ENCODE results near the gene KCNQ1. TPM values are rescaled to one million over a fixed set of nuclear protein-coding genes. Genes with fewer than 3 reads are reported as not detected.

KCNQ1 gene
- polyA plus RNA-seq, 1 experiment = not detected

- H3K27ac ChIP-seq (ENCODE audit: low read depth, low read length) = no peak overlapping the region
- no peak overlapping the region for H3K4me3 ChIP-seq (ENCODE audit: low read depth, low read length)
- POLR2A ChIA-PET = no interaction called here
- no peak for TF ChIP-seq CTCF (IDR thresholded peaks at IDR 0.05; ENCODE audit: low read depth, low read length)
- H3K27me3 ChIP-seq (ENCODE audit: control insufficient read depth, insufficient read depth, low read length) = peaks cover 17% of the 10 kb centered on the region
- H3K9me3 ChIP-seq (ENCODE audit: control insufficient read depth, insufficient read depth, low read length) = peaks cover 8% of the 10 kb centered on the region; the same call in 1 of the 2 replicates
- CTCF ChIA-PET = interaction anchor here (0.6 kb wide), 1 partner anchor 570 kb away, joined by 3 read pairs; no protein-coding TSS in a partner anchor
- no peak for DNase-seq (ENCODE audit: low read depth, low spot score)
Observed at GRCh38 chr11:2482204-2482603, 37.4 kb downstream of the KCNQ1 start.

GRCh38 chr11:2482745-2483144, 37.9 kb downstream of the KCNQ1 start:
- no peak for DNase-seq (ENCODE audit: low read depth, low spot score)
- H3K27ac ChIP-seq (ENCODE audit: low read depth, low read length) = no peak overlapping the region
- peaks cover 8% of the 10 kb centered on the region; the same call in 1 of the 2 replicates for H3K9me3 ChIP-seq (ENCODE audit: control insufficient read depth, insufficient read depth, low read length)
- POLR2A ChIA-PET = no interaction called here
- TF ChIP-seq CTCF (IDR thresholded peaks at IDR 0.05; ENCODE audit: low read depth, low read length) = no peak
- no peak overlapping the region for H3K4me3 ChIP-seq (ENCODE audit: low read depth, low read length)
- peaks cover 17% of the 10 kb centered on the region for H3K27me3 ChIP-seq (ENCODE audit: control insufficient read depth, insufficient read depth, low read length)
- CTCF ChIA-PET = no interaction called here

- Histone ChIP-seq H3K4me3 (ENCODE audit: low read depth, low read length) (no peak overlapping the region), H3K9me3 (ENCODE audit: control insufficient read depth, insufficient read depth, low read length) (peaks cover 8% of the 10 kb centered on the region; the same call in 1 of the 2 replicates), H3K27ac (ENCODE audit: low read depth, low read length) (no peak overlapping the region), H3K27me3 (ENCODE audit: control insufficient read depth, insufficient read depth, low read length) (peaks cover 17% of the 10 kb centered on the region)
- DNase-seq (ENCODE audit: low read depth, low spot score) = no peak
- ChIA-PET CTCF (no interaction called here), POLR2A (no interaction called here)
- no peak for TF ChIP-seq CTCF (IDR thresholded peaks at IDR 0.05; ENCODE audit: low read depth, low read length)
Observed at GRCh38 chr11:2483426-2483825, 38.6 kb downstream of the KCNQ1 start.

- Histone ChIP-seq H3K9me3 (ENCODE audit: control insufficient read depth, insufficient read depth, low read length) (no peaks in the 10 kb centered on the region), H3K27me3 (ENCODE audit: control insufficient read depth, insufficient read depth, low read length) (peaks cover 17% of the 10 kb centered on the region), H3K27ac (ENCODE audit: low read depth, low read length) (no peak overlapping the region), H3K4me3 (ENCODE audit: low read depth, low read length) (no peak overlapping the region)
- CTCF ChIA-PET = no interaction called here
- DNase-seq (ENCODE audit: low read depth, low spot score) = no peak
- no peak for TF ChIP-seq CTCF (IDR thresholded peaks at IDR 0.05; ENCODE audit: low read depth, low read length)
- POLR2A ChIA-PET = no interaction called here
Observed at GRCh38 chr11:2484576-2485125, 39.8 kb downstream of the KCNQ1 start.

- ChIA-PET POLR2A (no interaction called here), CTCF (no interaction called here)
- no peak overlapping the region for H3K27ac ChIP-seq (ENCODE audit: low read depth, low read length)
- peaks cover 13% of the 10 kb centered on the region for H3K27me3 ChIP-seq (ENCODE audit: control insufficient read depth, insufficient read depth, low read length)
- H3K9me3 ChIP-seq (ENCODE audit: control insufficient read depth, insufficient read depth, low read length) = no peaks in the 10 kb centered on the region
- TF ChIP-seq CTCF (IDR thresholded peaks at IDR 0.05; ENCODE audit: low read depth, low read length) = no peak
- no peak for DNase-seq (ENCODE audit: low read depth, low spot score)
- no peak overlapping the region for H3K4me3 ChIP-seq (ENCODE audit: low read depth, low read length)
Observed at GRCh38 chr11:2488004-2488403, 43.2 kb downstream of the KCNQ1 start.

Data from AG04450 (cell line).